GM19328 (cell line): ENCODE data around the gene GP2.

Source experiments
- ATAC-seq: cut with Tn5 transposase; IDR thresholded peaks from one replicate; pipeline ENCODE4 v1.9.1; 2021; ENCODE audit warnings: mild to moderate bottlenecking, moderate library complexity; ENCODE audit not compliant: unreplicated experiment

GP2 gene

DNA sequence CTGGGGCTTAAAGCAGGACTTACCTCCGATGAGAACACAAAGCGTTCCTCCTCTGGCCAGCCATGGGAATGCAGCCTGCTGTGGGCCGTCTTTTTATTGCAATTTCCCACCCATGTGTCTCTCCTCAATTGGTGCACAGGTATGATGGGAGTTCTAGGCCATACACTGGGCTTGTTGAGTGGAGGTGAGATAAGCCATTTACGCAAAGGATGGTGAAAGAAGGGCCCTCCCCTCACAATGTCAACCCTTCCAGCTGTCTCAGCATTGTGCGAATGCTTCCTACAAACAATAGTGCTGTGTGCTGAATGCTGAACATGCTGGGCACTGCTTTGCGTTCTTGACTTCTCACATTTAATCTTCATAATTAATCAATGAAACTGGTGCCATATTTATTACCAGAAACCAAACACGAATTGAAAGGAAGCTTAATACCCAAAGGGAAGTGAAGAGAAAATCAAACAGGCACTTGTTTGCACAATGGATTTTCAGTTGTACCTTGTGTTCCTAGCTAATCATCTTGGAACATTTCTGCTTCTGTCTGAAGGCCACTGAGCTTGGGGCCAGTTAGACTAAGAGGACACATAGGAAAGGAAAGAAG lies at the start of gene GP2:
Gene GP2 (minus strand): TSS at position 70 of the 598 bp plus-strand sequence. CDS start 1,082 bp downstream, outside the sequence.
- ATAC-seq: no peak

DNA sequence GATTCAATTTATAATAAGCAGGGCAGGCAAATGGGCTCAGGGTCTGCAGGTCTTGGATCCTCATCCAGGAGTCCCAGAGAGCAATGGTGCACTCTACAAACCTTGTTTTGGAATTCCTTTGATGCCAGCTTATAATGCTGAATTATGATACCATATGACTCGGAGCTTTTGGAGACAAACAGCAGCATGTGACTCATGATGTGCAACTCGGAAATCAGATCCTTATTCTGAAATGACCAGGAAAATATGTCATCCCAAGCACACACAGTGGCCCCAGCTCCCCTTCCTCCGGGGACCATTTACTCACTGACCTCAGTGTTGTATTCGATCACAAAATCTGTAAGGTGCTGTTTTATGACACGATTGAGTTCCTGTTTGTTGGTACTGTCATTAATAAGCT lies 45.4 kb upstream of the GP2 start:
- ATAC-seq: no peak

DNA sequence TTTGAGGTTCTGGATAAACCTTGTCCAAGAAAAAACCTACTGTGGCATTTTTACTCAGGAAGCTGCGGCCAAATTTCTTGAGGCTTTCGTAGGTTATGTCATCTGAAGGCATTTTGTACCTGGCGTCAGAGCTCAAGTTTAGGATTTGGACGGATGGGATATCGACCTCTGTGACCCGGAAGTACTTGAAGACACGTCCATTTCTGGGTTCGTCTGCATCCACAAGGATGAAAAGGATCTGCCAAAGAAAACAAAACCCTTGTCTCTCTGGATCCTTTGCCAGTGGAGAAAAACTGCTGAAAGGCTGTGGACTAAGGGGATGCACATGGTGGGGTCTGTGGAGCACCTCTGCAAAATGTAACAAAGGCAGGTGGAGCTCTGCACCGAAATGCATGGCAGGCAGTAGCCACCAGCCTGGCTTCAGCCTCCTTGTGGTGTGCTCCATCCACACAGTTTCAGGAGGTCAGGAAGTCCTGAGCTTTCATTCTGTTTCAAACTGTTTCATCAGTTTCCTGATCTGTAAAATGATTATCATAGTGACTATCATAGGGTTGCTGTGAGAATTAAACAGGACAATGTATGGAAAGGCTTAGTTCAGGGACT lies 42.2 kb upstream of the GP2 start:
- ATAC-seq: no peak

DNA sequence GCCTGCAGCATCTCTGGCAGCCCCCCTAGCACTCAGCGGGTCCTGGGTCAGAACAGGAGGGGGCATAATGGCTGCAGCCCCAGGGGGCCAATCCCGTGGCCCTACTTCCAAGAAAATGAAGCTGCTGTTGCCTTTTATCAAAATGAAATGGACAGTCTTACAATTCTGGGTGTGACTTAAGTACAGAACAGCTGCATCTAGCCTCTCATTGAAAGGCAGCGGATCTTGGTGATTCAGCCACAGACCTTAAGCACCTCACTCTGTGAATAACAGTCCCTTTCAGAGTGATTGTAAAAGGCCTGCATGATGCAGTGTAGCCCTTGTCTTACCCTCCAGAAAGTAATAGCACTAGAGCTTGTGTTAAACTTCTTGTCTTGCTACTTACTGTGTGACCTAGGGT lies 36.7 kb upstream of the GP2 start:
- no peak for ATAC-seq

DNA sequence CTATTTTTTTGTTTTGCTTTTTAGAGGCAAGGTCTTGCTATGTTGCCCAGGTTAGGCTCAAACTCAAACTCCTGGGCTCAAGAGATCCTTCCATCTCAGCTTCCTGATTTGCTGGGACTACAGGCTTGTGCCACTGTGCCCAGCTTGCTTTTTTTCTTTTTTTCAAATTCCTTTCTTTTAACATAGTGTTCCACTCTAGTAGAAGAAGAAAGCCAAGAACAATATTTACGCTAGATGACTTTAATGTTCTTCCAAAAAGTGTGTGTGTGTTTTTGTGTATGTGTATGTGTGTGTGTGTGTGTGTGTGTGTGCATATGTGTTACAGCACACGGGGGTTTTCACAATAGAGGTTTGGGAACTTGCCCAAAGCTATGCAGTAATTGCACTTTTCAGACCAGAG lies 35.9 kb upstream of the GP2 start:
- ATAC-seq: no peak

DNA sequence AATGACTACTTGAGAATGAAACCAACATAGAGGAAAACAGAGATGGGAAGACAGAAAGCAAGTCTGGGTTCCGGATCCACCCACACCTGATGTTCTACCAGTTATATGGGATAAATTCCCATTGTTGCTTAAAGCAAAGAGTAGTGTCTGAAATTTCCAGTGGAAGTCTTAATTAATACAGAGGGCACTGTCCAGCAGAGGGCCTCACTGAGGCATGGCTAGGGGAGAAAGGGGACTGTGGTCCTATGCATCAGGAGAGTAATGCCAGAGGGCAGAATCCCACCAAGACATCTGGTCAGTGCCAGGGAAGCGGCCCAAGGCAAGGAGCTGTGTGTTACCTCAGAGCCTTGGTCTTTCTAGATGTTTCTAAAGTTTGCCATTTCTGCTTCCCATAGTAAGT lies 32.7 kb upstream of the GP2 start:
- no peak for ATAC-seq

DNA sequence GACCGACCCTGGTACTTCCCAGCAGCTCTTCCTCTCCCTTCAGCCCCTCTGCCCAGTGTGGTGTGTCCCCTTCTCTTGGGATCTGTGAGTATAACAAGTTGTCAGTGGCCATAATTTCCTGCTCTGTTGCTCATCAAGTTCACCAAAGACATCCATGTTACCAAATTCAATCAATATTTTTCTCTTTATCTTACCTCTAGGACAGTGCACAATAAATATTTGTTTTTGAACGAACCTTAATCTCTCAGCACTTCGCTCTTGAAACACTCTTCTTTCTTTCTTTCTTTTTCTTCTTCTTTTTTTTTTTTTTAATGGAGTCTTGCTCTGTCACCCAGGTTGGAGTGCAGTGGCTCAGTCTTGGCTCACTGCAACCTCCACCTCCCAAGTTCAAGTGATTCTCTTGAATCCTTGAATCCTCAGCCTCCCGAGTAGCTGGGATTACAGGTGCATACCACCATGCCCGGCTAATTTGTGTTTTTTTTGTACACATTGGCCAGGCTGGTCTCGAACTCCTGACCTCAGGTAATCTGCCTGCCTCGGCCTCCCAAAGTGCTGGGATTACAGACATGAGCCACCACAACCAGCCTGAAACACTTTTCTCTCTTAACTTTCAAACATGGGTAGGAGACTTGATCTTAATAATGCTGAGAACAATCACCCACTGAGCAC lies 27.9 kb upstream of the GP2 start:
- no peak for ATAC-seq

DNA sequence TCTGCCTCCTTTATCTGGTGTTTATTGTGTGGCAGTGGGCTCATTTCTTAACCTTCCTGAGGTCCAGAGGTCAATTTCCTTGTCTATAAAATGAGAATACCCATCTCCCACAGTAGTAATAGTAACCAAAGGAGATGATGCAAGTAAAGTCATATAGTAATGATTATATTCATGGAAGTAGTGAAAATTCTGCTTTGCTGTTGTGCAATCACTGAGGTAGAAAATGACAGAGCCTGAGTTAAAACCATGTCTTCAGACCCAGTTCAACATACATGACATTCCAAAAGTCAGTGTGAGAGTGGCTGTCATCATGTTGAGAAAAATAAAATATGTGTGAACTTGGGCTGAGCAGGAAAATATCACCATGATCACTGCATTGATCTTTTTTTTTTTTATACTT lies 26.1 kb upstream of the GP2 start:
- ATAC-seq: no peak

DNA sequence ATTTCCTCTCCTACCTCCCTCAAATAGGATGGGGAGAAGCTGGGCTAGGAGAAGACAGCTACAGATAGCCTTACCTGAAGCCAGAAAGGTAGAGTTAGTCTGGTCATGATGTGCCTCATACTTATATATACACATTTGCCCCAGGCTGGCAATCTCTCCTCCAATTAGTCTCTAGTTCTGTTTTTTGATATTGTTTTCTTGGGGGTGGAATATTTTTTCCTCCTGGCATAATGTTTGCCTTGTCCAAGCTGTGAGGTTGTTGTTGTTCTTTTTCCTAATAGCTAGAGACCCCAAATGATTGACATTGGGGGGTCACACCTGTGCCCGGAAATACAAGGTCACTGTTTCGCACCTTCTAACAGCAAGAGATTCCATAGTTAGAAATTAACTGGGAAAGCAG lies 25.3 kb upstream of the GP2 start, which contains the start of gene UMOD:
Gene UMOD (minus strand): TSS at position 101 of the 400 bp plus-strand sequence. CDS start 1,978 bp downstream, outside the sequence.
- ATAC-seq: no peak

DNA sequence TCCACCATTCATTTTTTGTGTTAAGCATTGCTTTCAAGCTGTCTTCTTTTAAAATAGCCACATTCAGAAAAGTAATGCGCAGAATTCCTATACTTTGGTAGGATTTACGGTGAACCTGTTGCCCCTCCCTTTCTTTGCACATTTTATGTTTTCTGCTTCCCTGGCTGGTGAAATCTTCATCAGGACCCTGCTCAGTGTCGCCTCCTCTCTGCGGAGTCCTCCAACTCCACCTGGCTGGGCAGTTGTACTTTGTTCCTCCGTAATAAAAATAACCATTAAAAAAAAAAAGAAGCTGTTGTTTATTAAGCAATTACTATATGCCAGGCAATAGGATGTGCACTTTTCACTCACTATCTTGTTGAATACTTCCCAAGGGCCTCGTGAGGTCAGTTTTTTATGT lies 22.3 kb upstream of the GP2 start:
- no peak for ATAC-seq

DNA sequence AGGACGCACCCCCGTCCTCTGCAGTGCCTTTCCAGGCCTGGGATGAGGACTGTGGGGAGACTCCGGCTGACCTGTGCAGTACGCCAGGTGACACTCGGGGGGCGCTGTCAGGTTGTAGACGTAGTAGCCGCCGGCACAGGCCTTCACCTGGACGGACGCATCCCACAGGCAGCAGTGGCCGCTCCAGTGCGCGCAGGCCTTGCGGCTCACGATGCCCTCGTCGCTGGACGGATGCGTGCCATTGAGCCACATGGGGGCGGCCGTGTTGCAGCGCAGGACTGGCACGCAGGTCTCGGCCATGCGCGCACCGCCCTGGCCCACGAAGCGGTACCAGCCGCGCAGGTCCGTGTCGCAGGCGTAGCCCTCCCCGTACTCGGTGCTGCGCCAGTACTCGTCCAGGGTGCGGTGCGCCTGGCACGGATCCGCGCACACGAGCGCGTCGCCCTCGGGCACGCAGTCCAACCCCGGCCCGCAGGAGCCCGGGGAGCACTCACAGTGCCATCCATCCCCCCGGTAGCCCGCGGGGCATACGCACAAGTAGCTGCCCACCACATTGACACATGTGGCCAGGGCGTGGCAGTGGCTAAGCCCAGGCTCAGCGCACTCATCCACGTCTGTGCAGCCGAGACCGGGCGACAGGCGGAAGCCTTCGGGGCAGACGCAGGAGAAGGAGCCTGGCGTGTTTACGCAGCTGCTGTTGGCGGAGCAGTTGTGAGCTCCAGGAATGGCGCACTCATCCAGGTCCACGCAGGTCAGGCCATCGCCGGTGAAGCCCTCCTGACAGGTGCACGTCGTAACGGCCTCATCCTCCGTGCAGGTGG lies 21.3 kb upstream of the GP2 start:
- no peak for ATAC-seq

DNA sequence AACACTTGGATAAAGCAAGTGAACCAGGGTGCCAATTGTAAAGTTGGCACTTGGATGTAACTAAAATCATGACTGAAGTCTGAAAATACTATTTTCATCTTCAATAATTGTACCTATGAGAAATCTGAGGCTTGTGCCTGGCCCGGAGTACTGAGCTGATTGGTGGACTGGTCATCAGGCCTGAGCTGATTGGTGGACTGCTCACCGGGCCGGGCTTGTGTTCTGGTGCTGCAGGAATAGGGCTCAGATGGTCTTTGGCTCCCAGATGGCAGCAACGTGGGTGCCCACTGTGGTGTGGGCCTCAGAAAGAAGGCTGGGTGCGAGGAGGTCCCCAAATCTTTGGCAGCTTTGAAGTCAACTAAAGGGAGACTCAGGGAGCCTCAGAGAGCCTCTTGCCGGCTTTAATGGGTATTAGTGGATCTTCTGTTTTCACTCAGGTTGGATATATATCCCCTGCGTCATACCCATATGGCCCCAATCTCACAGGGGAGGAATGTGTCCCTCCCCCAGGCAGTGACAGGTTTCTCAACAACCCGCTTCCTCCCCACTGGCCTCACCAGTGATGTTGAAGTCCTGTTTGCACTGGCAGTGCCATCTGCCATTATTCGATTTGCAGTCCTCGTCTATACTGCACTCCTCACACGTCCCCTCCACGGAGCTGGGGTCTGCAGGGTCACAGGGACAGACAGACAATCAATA lies 20.5 kb upstream of the GP2 start:
- no peak for ATAC-seq

DNA sequence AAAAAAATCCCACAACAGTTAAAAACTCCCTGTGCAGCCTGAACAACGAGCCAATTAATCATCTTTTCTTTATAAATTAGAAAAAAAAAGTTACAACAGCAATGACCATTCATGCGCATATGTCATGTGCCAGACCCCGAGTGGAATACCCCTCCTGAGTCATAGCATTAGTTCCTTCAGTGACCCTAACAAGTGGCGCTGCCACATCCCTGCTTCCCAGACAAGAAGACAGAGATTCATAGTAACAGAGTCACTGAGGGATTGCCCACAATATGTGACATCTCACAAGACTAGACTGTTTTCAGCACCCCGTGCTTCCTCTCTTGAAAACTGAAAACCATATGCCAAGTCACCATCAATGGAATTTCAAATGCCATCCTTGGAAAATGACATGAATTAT lies 17.3 kb upstream of the GP2 start:
- no peak for ATAC-seq

DNA sequence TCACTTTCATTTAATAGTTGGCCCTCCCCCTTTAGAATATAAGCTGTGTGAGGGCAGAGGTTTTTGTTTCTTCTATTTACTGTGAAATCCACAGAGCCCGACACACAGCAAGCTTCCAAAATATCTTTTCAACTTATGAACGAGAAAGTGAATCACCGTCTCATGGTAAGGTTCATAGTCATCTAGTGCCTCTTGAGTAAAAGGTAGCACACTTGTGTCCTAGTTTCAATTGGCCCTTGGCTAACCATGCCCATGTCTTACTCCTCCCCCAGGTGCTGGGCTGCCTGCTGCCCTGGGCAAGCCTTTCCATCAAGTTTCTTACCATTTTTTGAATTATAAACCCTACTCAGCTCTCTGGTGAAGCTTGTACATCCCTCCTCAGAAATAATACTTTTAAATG lies 12.4 kb upstream of the GP2 start:
- ATAC-seq: no peak

DNA sequence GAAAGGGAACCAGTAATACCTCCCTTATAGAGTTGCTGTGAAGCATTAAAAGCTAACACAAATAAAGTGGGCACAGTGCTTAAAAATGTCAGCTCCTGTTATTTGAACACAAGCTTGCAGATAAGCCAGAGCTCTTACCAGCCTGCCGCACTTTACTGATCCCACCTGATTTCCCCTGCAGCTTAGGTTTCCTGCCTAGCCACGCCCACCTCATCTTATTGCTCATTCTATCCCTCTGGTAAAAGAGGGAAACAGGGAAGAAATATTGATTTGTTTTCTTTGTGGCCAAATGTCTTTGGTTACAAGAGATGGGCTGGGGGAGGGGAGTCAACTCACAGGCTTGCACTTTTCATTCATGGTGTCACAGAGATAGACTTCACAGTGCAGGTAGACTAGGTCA lies 9.6 kb upstream of the GP2 start:
- ATAC-seq: no peak

DNA sequence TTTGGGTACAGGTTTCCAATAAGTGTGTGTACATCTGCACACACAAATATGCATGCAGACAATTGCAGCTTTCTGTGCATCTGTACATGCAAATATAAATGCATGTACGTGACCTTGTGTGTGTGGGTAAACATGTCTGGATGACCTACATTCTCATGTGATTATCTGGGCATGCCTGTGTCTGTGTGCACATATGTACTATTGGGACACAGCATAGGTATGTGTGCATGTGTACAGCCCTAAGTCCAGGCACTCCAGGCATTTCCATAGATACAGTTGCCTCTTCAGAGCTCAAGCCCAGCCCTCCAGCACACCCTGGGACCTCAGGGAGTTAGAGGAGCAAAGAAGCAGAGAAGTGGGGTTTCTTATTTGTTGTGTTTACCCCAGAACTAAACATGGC lies 7.1 kb upstream of the GP2 start:
- no peak for ATAC-seq

DNA sequence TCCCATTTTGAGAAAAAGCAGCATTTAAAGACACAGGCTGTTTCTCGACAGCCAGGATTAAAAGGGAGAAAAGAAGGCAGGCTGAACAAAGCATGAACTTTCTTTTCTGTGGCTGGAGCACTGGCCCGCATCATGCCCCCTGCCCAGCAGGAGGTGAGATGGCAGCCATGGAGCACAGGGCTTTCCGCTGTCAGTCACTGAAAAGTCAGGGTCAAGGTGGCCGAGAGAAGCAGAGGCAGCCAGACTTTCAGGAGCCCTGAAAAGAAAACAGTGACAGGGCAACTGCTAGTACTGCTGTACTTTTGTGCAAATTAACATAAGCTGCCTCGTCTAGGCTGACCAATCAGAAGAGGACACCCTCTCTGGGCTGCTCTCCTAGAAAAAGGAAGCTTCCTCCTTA lies 5.8 kb upstream of the GP2 start:
- ATAC-seq: no peak

DNA sequence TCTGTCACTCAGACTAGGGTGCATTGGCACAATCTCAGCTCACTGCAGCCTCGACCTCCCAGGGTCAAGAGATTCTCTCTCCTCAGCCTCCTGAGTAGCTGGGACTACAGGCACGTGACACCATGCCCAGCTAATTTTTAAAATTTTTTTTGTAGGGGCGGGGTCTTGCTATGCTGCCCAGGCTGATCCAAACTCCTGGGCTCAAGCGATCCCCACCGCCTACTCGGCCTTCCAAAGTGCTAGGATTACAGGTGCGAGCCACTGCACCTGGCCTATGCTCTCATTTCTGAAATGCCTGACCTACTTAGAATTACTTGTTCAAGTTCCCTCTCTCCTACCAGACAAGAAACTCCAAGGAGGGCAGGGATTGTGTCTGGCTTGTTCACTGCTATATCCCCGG lies 5.1 kb upstream of the GP2 start:
- no peak for ATAC-seq

DNA sequence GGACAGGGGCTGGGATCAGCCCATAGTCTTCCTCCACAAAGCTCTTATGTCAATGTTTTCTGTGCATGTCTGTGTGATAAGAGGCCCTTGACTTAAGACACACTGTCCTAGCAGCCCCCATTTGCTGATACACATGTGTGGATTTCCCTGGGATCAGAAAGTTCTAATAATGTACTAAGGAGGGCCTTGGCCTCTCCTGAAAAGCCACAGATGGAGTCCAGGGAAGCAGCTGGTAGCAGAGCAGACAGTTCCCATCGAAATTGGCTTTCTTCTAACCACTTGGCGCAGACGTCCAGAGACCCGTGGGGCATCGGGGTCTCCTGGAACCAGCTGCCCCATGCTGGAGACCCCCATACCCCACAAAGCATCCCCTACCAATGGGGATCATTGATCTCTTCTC lies 4.3 kb upstream of the GP2 start:
- no peak for ATAC-seq

DNA sequence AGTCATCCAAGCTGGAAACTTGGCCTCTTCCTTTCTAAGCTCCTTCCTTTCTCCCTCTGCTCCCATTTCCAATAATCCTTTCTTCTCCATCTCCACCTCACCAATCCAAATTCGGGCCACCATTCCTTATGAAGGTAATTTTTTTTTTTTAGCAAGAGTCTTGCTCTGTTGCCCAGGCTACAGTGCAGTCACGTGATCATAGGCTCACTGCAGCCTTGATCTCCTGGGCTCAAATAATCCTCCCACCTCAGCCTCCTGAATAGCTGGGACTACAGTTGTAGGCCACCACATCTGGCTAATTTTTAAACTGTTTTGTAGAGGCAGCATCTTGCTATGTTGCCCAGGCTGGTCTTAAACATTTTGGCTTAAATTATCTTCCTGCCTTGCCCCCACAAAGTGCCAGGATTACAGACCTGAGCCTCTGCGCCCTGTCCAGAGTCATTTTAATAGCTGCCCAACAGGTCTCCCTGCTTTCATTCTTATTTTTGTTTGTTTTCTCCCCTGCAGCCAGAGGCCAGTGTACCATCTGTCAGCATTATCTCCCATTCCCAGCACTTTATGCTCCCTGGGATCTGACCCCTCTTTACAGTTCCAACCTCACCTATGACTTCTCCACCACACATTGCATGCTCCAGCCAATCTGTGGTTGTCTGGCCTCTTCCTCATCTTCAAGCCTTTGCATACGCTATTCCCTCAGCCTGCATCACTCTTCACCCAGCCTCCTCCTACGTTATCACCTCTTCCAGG lies 2.3 kb upstream of the GP2 start:
- no peak for ATAC-seq
